HEK293 (cell line): ENCODE data around the gene ZNF273.

Experiments
- SP2 ChIP-seq: fragments of 450-650 bp; formaldehyde crosslinking; IDR thresholded peaks from 2 replicates; pipeline ENCODE4 v1.5.1; 2016; ENCODE audit warnings: missing biosample characterization, missing genetic modification characterization
- TCF7L2 ChIP-seq: IDR thresholded peaks from 2 replicates; pipeline ENCODE4 v1.6.1; 2011; ENCODE audit warnings: low read depth, mild to moderate bottlenecking, inconsistent platforms, low read length, moderate library complexity, borderline replicate concordance
- ZNF274 ChIP-seq, 2 experiments: fragments of 200-500 bp in 1 of 2; fragments of 450-650 bp in 1 of 2; sonication (Bioruptor generic) in 1 of 2; formaldehyde crosslinking in 1 of 2; IDR thresholded peaks; 2 replicates each; pipeline versions ENCODE4 v1.5.1 to v1.6.1; 2014 to 2016; ENCODE audit warnings: borderline replicate concordance in 1 of 2, inconsistent platforms in 1 of 2, low read length in 1 of 2, missing biosample characterization in 1 of 2, missing genetic modification characterization in 1 of 2
- ZNF394 ChIP-seq: fragments of 450-650 bp; formaldehyde crosslinking; IDR thresholded peaks from 2 replicates; pipeline ENCODE4 v1.5.1; 2016; ENCODE audit warnings: missing biosample characterization, missing genetic modification characterization, mild to moderate bottlenecking, moderate library complexity, borderline replicate concordance
- ZNF449 ChIP-seq: fragments of 450-650 bp; formaldehyde crosslinking; IDR thresholded peaks from 2 replicates; pipeline ENCODE4 v1.5.1; 2017; ENCODE audit warnings: missing biosample characterization, mild to moderate bottlenecking, missing genetic modification characterization, moderate library complexity
- ZNF473 ChIP-seq: fragments of 450-650 bp; formaldehyde crosslinking; IDR thresholded peaks from 2 replicates; pipeline ENCODE4 v1.5.1; 2017; ENCODE audit warnings: missing biosample characterization, missing genetic modification characterization
- ZNF558 ChIP-seq: fragments of 450-650 bp; formaldehyde crosslinking; IDR thresholded peaks from 2 replicates; pipeline ENCODE4 v1.5.1; 2016; ENCODE audit warnings: missing biosample characterization, missing genetic modification characterization
- TF ChIP-seq, protein P1 (sequence below): fragments of 450-650 bp; formaldehyde crosslinking; IDR thresholded peaks from 2 replicates; pipeline ENCODE4 v1.5.1; 2016; ENCODE audit warnings: missing biosample characterization, missing genetic modification characterization
- TF ChIP-seq, protein P2 (sequence below): fragments of 450-650 bp; formaldehyde crosslinking; conservative IDR thresholded peaks from 2 replicates; pipeline ENCODE4 v1.5.1; 2016; ENCODE audit warnings: low read depth, missing biosample characterization, missing genetic modification characterization

DNA sequence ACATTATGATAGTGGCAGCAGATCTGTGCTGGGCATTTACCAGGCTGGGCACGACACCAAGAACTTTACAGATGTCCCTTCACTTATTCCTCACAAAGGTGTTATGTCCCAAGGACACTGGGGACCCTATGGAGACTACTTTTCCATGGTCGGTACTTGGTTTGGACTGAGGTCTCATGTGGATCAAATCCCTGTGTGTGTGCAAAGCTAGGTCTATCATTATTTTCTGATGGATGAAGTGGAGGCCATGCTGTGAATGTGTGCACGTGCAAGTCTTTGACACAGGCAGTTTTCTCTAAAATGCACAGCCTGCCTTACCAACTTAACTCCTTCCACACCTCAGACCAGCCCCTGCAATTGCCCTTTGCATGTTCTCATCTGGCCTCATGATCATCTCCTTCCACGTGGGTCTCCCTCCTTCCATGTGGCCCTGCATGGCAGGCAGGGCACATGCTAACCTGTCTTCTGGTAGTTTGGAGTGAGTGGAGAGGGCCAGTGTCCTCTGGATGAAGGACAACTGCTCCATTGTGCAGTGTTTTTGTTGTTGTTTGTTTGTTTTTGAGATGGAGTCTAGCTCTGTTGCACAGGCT lies 16.0 kb upstream of the ZNF273 start:
- no peak for TF ChIP-seq ZNF449
- TF ChIP-seq, protein P1, sequence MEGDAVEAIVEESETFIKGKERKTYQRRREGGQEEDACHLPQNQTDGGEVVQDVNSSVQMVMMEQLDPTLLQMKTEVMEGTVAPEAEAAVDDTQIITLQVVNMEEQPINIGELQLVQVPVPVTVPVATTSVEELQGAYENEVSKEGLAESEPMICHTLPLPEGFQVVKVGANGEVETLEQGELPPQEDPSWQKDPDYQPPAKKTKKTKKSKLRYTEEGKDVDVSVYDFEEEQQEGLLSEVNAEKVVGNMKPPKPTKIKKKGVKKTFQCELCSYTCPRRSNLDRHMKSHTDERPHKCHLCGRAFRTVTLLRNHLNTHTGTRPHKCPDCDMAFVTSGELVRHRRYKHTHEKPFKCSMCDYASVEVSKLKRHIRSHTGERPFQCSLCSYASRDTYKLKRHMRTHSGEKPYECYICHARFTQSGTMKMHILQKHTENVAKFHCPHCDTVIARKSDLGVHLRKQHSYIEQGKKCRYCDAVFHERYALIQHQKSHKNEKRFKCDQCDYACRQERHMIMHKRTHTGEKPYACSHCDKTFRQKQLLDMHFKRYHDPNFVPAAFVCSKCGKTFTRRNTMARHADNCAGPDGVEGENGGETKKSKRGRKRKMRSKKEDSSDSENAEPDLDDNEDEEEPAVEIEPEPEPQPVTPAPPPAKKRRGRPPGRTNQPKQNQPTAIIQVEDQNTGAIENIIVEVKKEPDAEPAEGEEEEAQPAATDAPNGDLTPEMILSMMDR (tag by site-specific recombination), result no peak
- no peak for TF ChIP-seq ZNF274 (IDR thresholded peaks at IDR 0.05; ENCODE audit: low read length)
- TF ChIP-seq ZNF274 (tag by site-specific recombination; IDR thresholded peaks at IDR 0.05; ENCODE audit: borderline replicate concordance), result no peak
- TF ChIP-seq TCF7L2, result no peak
- no peak for TF ChIP-seq SP2 (tag by site-specific recombination)
- no peak for TF ChIP-seq ZNF473 (tag by site-specific recombination)
- no peak for TF ChIP-seq ZNF558
- TF ChIP-seq, protein P2, sequence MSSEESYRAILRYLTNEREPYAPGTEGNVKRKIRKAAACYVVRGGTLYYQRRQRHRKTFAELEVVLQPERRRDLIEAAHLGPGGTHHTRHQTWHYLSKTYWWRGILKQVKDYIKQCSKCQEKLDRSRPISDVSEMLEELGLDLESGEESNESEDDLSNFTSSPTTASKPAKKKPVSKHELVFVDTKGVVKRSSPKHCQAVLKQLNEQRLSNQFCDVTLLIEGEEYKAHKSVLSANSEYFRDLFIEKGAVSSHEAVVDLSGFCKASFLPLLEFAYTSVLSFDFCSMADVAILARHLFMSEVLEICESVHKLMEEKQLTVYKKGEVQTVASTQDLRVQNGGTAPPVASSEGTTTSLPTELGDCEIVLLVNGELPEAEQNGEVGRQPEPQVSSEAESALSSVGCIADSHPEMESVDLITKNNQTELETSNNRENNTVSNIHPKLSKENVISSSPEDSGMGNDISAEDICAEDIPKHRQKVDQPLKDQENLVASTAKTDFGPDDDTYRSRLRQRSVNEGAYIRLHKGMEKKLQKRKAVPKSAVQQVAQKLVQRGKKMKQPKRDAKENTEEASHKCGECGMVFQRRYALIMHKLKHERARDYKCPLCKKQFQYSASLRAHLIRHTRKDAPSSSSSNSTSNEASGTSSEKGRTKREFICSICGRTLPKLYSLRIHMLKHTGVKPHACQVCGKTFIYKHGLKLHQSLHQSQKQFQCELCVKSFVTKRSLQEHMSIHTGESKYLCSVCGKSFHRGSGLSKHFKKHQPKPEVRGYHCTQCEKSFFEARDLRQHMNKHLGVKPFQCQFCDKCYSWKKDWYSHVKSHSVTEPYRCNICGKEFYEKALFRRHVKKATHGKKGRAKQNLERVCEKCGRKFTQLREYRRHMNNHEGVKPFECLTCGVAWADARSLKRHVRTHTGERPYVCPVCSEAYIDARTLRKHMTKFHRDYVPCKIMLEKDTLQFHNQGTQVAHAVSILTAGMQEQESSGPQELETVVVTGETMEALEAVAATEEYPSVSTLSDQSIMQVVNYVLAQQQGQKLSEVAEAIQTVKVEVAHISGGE, result no peak
- TF ChIP-seq ZNF394 (tag by site-specific recombination), result no peak
